Spleen (tissue), 11 donors: ENCODE measurements around the gene EVA1B. TPM values are rescaled to one million over a fixed set of nuclear protein-coding genes. Genes with fewer than 3 reads are reported as not detected.

ENCODE experiments used
- DNase-seq: peaks from one replicate; pipeline ENCODE4 v3.0.0-alpha.2; 2020
- H3K27ac ChIP-seq, 8 donors: fragments of 200-600 bp; sonication (generic) in 7 of 8; 1 replicate in 4 of 8; 2 replicates in 4 of 8; pipeline versions ENCODE4 v1.5.0 to v1.8.0; 2016 to 2021; ENCODE audit warnings: inconsistent platforms in 4 of 8, mild to moderate bottlenecking in 4 of 8, moderate library complexity in 1 of 8
- H3K27me3 ChIP-seq, 7 donors: fragments of 200-600 bp; sonication (generic) in 6 of 7; replicated peaks in 1 of 7; 1 replicate in 4 of 7; 2 replicates in 3 of 7; pipeline versions ENCODE4 v1.5.0 to v1.8.0; 2016 to 2021; ENCODE audit warnings: inconsistent platforms in 3 of 7, mild to moderate bottlenecking in 1 of 7
- H3K36me3 ChIP-seq, 6 donors: fragments of 200-600 bp; sonication (generic) in 5 of 6; 1 replicate in 4 of 6; 2 replicates in 2 of 6; pipeline versions ENCODE4 v1.5.0 to v1.8.0; 2016 to 2021; ENCODE audit warnings: inconsistent platforms in 2 of 6
- H3K4me1 ChIP-seq, 6 donors: fragments of 200-600 bp; sonication (generic) in 5 of 6; 1 replicate in 3 of 6; 2 replicates in 3 of 6; pipeline versions ENCODE4 v1.5.0 to v1.8.0; 2016 to 2021; ENCODE audit warnings: inconsistent platforms in 3 of 6
- H3K4me3 ChIP-seq, 8 donors: fragments of 200-600 bp; sonication (generic) in 7 of 8; 1 replicate in 4 of 8; 2 replicates in 4 of 8; pipeline versions ENCODE4 v1.5.0 to v1.8.0; 2016 to 2021; ENCODE audit warnings: inconsistent platforms in 4 of 8, mild to moderate bottlenecking in 4 of 8, moderate library complexity in 2 of 8
- H3K9me3 ChIP-seq, 8 donors: fragments of 200-600 bp; sonication (generic) in 7 of 8; 1 replicate in 4 of 8; 2 replicates in 4 of 8; pipeline versions ENCODE4 v1.5.0 to v1.8.0; 2016 to 2021; ENCODE audit warnings: inconsistent platforms in 4 of 8
- POLR2A ChIP-seq, 3 donors: fragments of 450-650 bp; IDR thresholded peaks; one replicate each; pipeline ENCODE4 v1.5.1; 2017; ENCODE audit warnings: antibody characterized with exemption in 3 of 3, mild to moderate bottlenecking in 1 of 3
- POLR2AphosphoS5 ChIP-seq, 3 donors: sonication (generic); formaldehyde crosslinking; IDR thresholded peaks; one replicate each; pipeline ENCODE4 v1.5.1; 2017; ENCODE audit warnings: antibody characterized with exemption in 3 of 3
- WGBS, 5 donors: extraction: QIAGEN DNeasy Blood & Tissue Kit in 3 of 5; methylation state at CpG; one replicate each; pipeline versions ENCODE4 v1.1.5 to v1.1.7; 2013 to 2018; 5-methylcytosine and 5-hydroxymethylcytosine counted together
- intact Hi-C: fragments of 100-400 bp; cut with DNase I; formaldehyde crosslinking; loops from one replicate; pipeline ENCODE4 v1.15.0; 2023; ENCODE audit warnings: low total_unique reads
- polyA plus RNA-seq, 3 donors: library from polyadenylated mRNA; stranded (reverse); fragments of 200-250 nt; gene quantifications; one replicate each; pipeline ENCODE4 v1.2.1, GENCODE V29; 2013
- total RNA-seq, 7 donors: library from RNA; depleted of rRNA in 3 of 7; stranded (reverse); fragments of >200 nt in 3 of 7; fragmentation: NEBNext Ultra II Directional in 4 of 7; extraction: Animal tissue kit (Norgen Biotek cat#: 25700) in 4 of 7; gene quantifications; one replicate each; pipeline versions ENCODE4 v1.1.0 to v1.2.1, GENCODE V29; 2016 to 2021
- TF ChIP-seq, protein P1 (sequence below), 11 experiments: fragments of 200-600 bp in 7 of 11; fragments of 450-650 bp in 4 of 11; sonication (generic) in 4 of 11; IDR thresholded peaks in 8 of 11; conservative IDR thresholded peaks in 3 of 11; 1 replicate in 7 of 11; 2 replicates in 4 of 11; pipeline versions ENCODE4 v1.4.0 to v1.8.0; 2016 to 2021; ENCODE audit warnings: antibody characterized with exemption in 11 of 11, inconsistent platforms in 4 of 11, mild to moderate bottlenecking in 1 of 11
- donor health status: healthy with polysubstance abuse.
- donor health status: DM: no; HTN: no; CAD: no; lungs with moderate emphysema.
- donor health status: DM: no; HTN: no; CAD: no.
- donor health status: Bipolar disorder and iron deficiency.
- donor health status: healthy.
- donor health status: DM: no; HTN: no; CAD: no.
- donor health status: DM: yes; HTN: yes; CAD: no.

EVA1B gene
- total and polyA plus RNA-seq, 10 donors = 17.2 to 77.4 (median 40.5) TPM

DNA sequence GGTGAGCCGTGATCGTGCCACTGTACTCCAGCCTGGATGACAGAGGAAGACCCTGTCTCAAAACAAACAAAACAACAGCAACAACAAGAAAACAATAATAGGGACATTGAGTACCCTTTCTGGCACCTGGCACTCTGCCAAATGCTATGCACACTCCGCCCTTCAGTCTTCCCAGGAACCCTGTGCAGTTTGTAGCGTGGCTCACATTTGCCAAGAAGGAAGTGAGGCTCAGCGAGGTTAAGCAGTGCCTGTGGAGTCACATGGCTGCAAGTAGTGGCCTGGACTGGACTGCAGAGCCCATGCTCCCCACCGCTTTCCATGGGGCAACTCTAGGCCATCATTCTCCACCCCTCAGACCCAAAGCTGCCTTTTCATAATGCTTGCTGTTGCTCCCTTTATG lies 5.3 kb upstream of the EVA1B start:
- H3K27me3 ChIP-seq = peaks cover 0 to 25% (median 0%) of the 10 kb centered on the region in 7 donors
- no peaks in the 10 kb centered on the region for H3K9me3 ChIP-seq
- no peak overlapping the region for H3K4me3 ChIP-seq
- H3K27ac ChIP-seq = peak overlapping the region in 5 of 8 donors; percentile 1 to 43 (median 20)
- intact Hi-C loops = no loop called here
- peak in 2 of 3 donors; percentile 57 to 62 for TF ChIP-seq POLR2AphosphoS5 (IDR thresholded peaks at IDR 0.05)
- TF ChIP-seq, protein P1, sequence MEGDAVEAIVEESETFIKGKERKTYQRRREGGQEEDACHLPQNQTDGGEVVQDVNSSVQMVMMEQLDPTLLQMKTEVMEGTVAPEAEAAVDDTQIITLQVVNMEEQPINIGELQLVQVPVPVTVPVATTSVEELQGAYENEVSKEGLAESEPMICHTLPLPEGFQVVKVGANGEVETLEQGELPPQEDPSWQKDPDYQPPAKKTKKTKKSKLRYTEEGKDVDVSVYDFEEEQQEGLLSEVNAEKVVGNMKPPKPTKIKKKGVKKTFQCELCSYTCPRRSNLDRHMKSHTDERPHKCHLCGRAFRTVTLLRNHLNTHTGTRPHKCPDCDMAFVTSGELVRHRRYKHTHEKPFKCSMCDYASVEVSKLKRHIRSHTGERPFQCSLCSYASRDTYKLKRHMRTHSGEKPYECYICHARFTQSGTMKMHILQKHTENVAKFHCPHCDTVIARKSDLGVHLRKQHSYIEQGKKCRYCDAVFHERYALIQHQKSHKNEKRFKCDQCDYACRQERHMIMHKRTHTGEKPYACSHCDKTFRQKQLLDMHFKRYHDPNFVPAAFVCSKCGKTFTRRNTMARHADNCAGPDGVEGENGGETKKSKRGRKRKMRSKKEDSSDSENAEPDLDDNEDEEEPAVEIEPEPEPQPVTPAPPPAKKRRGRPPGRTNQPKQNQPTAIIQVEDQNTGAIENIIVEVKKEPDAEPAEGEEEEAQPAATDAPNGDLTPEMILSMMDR (IDR thresholded peaks at IDR 0.05 in 8 of 11, conservative IDR thresholded peaks at IDR 0.05 in 3 of 11) = no peak
- peaks cover 13 to 53% (median 29%) of the 10 kb centered on the region in 6 donors for H3K4me1 ChIP-seq
- DNase-seq = no peak
- H3K36me3 ChIP-seq = no peaks in the 10 kb centered on the region
- 50 to 71% (median 53%) methylated on average over 4 to 6 of the region's 6 CpGs for WGBS, 5 donors

DNA sequence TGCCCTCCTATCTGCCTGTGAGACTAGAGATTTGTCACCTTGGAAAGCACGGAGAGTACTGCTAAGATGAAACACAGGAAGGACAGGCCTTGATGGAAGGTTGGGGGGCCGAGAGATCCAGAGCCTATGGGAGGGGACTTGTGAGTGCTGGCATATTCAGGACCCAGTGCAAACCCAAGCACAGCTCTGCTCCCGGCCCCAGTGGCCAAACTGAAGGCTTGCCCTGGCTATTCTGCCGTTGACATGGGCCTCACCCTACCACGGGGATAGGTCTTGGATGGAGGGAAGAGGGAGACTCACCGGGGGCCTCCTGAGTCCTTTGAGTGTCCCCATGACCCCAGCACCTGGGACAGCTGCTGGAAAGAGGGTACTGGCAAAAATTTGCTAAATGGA lies 4.6 kb upstream of the EVA1B start:
- intact Hi-C loops = no loop called here
- peak overlapping the region in 4 of 8 donors; percentile 1 to 43 (median 30) for H3K27ac ChIP-seq
- peaks cover 0 to 31% (median 0%) of the 10 kb centered on the region in 7 donors for H3K27me3 ChIP-seq
- no peaks in the 10 kb centered on the region for H3K36me3 ChIP-seq
- no peak for DNase-seq
- peaks cover 13 to 57% (median 31%) of the 10 kb centered on the region in 6 donors for H3K4me1 ChIP-seq
- WGBS, 5 donors = 69 to 93% (median 86%) methylated on average over 2 to 6 of the region's 6 CpGs
- TF ChIP-seq POLR2A (IDR thresholded peaks at IDR 0.05) (no peak), POLR2AphosphoS5 (IDR thresholded peaks at IDR 0.05) (no peak)
- no peak overlapping the region for H3K4me3 ChIP-seq
- H3K9me3 ChIP-seq = no peaks in the 10 kb centered on the region

DNA sequence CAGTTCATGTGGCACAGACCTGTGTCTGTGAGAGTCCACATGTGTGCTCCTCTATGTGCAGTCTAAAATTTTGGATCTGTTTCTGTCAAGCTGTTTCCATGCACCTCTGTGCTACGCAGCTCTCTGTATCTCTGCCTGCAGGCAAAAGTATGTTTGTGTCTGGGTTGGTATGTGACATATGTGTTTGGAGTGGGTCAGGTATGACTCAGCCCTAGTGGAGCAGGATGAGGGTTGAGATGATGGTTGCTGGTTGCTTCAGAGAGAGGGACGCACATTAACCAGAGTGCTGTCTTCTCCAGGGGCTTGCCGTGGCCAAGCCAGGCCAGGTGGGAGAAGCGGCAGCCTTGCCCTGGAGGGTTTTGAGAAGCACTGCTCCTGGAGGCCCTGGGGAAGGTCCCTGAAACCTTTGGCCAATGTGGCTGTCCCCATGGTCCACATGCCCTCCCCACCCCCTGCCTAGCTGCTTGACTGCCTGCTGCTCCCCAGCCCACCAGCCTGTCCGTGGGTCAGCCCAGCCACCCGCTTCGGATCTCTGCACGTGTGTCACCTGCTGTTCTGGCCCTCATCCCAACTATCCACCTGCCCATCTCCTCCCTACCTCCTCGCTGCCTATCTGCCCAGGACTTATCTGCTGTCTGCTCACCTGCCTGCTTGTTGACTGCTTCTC lies 4.1 kb upstream of the EVA1B start:
- peaks cover 0 to 36% (median 0%) of the 10 kb centered on the region in 7 donors for H3K27me3 ChIP-seq
- no peak for DNase-seq
- H3K4me1 ChIP-seq = peaks cover 13 to 62% (median 34%) of the 10 kb centered on the region in 6 donors
- no peaks in the 10 kb centered on the region for H3K9me3 ChIP-seq
- peak overlapping the region in 3 of 8 donors; percentile 1 to 43 (median 19) for H3K27ac ChIP-seq
- 84 to 97% (median 91%) methylated on average over 8 to 9 of the region's 9 CpGs for WGBS, 5 donors
- no peak overlapping the region for H3K4me3 ChIP-seq
- no peaks in the 10 kb centered on the region for H3K36me3 ChIP-seq
- intact Hi-C loops = no loop called here
- TF ChIP-seq, protein P1 (IDR thresholded peaks at IDR 0.05 in 8 of 11, conservative IDR thresholded peaks at IDR 0.05 in 3 of 11) = no peak
- TF ChIP-seq POLR2AphosphoS5 (IDR thresholded peaks at IDR 0.05) (no peak), POLR2A (IDR thresholded peaks at IDR 0.05) (no peak)

DNA sequence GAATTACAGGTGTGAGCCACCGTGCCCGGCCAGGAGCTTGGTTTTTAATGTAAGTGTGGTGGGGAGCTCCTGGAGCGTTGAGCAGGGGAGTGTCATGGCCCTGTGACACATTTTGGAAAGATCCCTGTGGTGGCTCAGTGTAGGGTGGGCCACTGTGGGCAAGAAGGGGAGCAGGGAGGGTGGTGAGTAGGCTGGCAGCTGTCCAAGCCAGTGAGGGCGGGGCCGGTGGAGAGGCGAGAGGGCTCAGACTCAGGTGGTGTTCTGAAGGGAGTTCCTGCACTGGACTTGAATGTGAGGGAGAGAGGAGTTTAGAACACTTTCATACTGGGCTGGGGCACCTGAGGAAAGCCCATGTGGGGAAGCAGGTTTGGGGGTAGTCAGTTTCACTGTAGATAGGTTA lies 3.1 kb upstream of the EVA1B start:
- Histone ChIP-seq H3K36me3 (peaks cover 0 to 7% (median 0%) of the 10 kb centered on the region in 6 donors), H3K9me3 (no peaks in the 10 kb centered on the region), H3K27ac (peak overlapping the region in 5 of 8 donors; percentile 19 to 88 (median 84)), H3K4me3 (no peak overlapping the region), H3K4me1 (peaks cover 18 to 73% (median 44%) of the 10 kb centered on the region in 6 donors), H3K27me3 (peaks cover 0 to 45% (median 0%) of the 10 kb centered on the region in 7 donors)
- DNase-seq = no peak
- TF ChIP-seq, protein P1 (IDR thresholded peaks at IDR 0.05 in 8 of 11, conservative IDR thresholded peaks at IDR 0.05 in 3 of 11) = no peak
- TF ChIP-seq POLR2AphosphoS5 (IDR thresholded peaks at IDR 0.05) (no peak), POLR2A (IDR thresholded peaks at IDR 0.05) (no peak)
- intact Hi-C loops = no loop called here
- 54 to 65% (median 57%) methylated on average over 6 of the region's 6 CpGs for WGBS, 5 donors
